CD4-positive, alpha-beta T cell treated with Interleukin-6 for 4 hours (primary cell): ENCODE data around the gene SPIRE2.
"Not testable (repeated sequence)": the region's sequence is repeated elsewhere in the genome, so short reads cannot be mapped to it uniquely, and the experiment has no call there.

Experiments
- DNase-seq: peaks from one replicate; pipeline ENCODE4 v3.0.0-alpha.2; 2020; ENCODE audit warnings: mixed read lengths

Gene SPIRE2

GRCh38 chr16:89815639-89816348, 12.5 kb upstream of the SPIRE2 start:
- DNase-seq = no peak

DNA sequence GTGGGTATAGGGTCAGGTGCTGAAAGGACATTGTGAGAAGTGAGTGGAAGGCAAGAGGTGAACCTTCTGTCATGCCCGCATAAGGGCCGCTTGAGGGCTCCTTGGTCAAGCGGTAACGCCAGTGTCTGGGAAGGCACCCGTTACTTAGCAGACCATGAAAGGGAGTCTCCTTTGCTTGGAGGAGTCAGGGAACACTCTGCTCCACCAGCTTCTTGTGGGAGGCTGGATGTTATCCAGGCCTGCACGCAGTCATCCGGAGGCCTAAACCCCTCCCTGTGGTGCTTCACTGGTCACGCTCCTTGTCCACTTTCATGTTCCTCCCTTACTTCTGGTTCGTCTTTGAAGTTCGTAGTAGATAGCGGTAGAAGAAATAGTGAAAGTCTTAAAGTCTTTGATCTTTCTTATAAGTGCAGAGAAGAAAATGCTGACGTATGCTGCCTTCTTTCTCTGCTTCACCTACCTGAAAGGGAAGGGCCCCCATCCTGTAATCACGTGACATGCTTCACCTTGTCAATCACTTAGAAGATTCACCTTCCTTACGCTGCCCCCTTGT, 9.3 kb upstream of the SPIRE2 start:
- not testable (repeated sequence) for DNase-seq

GRCh38 chr16:89819448-89819847, 8.8 kb upstream of the SPIRE2 start:
- DNase-seq = not testable (repeated sequence)

DNA sequence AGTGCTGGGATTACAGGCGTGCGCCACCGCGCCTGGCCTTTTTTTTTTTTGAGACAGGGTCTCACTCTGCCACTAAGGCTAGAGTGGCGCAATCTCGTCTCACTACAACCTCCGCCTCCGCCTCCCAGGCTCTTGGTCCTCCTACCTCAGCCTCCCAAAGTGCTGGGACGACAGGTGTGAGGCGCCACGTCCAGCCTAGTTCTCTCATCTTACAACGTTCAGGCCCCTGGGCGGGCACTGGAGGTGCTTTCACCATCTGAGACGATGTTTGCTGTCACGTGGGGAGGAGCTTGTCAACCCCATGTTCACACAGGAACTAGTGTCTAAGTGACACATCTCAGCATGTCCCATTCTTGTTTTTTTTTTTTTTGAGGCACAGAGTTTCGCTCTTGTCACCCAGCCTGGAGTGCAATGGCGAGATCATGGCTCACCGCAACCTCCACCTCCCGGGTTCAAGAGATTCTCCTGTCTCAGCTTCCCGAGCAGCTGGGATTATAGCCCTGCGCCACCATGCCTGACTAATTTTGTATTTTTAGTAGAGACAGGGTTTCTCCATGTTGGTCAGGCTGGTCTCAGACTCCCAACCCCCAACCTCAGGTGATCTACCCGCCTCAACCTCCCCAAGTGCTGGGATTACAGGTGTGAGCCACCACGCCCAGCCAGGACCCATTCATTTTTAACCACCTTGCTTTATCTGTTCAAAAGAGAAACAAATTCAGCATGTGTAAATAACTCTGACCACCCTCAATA, 6.7 kb upstream of the SPIRE2 start:
- DNase-seq = no peak

DNA sequence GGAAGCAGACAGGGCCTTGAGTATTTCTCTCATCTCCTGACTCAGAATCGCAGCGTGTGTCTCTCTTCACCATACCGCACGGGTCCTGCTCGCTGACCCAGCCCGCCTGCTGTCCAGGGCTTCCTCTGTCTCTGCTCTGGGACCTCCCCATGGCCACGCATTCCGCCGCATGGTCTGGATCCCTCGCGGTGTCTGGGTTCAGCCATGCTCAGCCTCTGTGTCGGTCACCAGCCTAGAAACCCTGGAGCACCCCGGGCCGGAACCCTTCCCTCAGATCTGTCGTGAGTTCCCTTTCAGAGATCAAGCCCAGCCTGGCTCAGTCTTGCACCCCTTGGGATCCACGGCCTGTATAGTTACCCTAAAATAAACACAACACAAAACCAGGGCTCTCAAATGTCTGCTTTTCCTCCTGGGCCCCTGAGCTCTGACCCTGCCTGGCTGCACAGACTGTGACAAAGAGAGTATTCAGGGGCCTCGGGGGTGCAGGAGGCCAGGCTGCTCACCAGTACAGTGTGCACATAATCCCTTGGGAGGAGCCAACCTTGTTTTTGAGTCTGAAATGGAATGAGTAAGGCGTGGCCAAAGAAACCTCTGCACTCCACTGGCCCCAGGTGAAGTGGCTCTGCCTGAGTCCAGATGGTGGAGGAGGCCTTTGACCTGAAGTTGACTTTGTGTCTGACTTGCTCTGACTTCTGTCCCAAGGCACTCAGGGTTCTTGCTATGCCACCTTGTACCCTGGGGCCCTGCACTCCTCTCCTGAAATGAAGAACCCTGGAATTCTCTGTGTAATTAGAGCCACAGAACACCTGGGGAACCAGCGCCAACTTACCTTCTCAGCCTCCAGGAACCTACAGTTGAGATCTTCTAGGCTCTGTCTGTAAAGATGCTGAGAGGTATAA, 5.8 kb upstream of the SPIRE2 start:
- DNase-seq = no peak

DNA sequence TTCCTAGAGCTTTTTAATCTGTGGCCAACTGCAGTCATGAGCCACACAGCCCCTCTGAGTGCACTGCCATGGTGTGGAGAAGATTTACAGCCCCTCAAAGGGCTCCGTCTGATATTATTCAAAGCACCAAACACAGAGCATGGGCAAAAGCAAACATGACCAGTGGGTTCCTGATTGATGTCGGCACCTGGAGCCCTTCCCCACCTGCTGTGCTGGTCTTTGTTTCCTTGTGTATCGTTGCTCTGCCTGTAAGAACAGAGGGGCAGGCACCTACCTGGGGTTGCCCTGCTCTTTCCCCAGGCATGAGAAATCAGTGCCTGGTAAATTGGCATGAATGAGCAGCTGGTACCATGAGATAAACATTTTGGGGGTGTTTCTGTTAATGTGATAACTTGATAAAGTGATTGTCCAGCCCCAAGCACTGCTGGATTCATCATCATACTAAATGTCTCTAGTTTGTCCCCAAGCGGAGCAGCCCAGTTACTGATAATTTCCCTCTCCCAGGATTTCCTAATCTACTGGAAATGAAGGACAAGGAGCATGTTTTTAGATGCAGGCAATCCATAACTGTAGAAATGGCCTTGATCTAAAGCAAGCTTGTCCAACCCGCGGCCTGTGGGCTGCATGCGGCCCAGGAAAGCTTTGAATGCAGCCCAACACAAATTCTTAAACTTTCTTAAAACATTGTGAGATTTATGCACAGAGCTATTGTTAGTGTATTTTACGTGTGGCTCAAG, 5.0 kb upstream of the SPIRE2 start:
- no peak for DNase-seq

GRCh38 chr16:89823824-89824148, 4.5 kb upstream of the SPIRE2 start:
- DNase-seq = not testable (repeated sequence)

GRCh38 chr16:89826531-89827382, 1.5 kb upstream of the SPIRE2 start:
- no peak for DNase-seq

DNA sequence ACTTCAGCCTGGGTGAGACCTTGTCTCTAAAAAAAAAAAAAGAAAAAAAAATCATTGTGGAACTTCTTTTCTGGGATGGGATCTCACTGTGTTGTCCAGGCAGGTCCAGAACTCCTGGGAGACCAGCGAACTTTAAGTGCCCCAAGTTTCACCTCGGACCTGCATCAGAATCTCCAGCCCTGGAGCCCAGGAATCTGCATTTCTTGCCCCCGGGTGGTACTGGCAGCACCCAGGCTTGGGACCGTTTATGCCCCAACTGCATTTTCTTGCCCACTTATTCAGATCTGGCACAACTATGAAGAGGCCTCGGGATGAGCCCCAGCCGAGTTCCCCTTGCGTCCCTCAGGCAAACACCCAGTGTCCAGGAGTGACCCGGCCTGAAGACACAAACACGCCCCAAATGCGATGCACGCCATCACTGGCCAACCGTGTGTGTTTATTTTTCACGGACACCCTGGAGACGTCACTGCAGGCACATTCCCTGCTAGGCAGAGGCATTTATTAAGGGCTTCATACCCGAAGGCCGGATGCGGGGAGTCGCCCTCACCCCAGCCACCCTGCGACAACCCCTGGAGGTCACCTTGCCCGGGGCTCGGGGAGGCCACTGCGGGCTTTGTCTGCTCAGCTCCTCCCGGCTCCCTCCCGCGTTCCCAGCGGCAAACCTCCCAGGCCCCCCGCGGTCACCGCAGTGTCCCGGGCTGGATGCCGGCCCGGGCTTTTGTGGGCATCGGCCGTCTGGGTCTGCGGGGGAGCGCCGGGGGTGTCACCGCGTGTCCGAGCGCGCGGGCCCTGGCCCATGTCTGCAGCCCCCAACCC, 684 bp upstream of the SPIRE2 start:
- no peak for DNase-seq

- DNase-seq = no peak
Measured at GRCh38 chr16:89828870-89829629, 775 bp downstream of the SPIRE2 start.

- DNase-seq = no peak
Measured at GRCh38 chr16:89829630-89830437, 1.6 kb downstream of the SPIRE2 start.

GRCh38 chr16:89831810-89832328, 3.6 kb downstream of the SPIRE2 start:
- DNase-seq = no peak

DNA sequence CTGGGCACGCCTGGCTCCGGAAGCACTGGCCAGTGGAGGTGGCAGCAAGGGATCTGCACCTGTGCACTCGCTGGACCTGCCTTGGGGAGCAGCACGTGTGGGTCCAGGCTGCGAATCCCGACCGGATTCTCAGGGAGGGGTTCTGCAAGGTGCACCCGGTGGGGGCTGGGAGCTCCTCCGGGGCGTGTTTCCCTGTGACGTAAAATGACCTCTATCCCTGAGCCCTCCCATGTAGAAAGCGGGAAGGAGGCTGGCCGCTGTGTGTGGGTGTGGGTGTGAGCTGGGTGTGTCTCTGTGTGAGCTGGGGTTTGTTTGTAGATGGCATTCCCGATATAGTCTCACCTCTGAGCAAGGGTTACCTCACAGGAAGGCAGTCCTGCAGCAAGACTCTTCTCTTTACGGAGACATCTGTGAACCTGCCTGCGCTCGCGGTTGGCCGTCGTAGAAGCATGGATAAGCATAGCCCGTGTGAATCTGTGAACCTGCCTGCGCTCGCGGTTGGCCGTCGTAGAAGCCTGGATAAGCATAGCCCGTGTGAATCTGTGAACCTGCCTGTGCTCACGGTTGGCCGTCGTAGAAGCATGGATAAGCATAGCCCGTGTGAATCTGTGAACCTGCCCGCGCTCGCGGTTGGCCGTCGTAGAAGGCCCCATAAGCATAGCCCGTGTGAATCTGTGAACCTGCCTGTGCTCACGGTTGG, 5.5 kb downstream of the SPIRE2 start:
- DNase-seq = not testable (repeated sequence)

- DNase-seq = not testable (repeated sequence)
Measured at GRCh38 chr16:89834813-89835363, 6.6 kb downstream of the SPIRE2 start.

DNA sequence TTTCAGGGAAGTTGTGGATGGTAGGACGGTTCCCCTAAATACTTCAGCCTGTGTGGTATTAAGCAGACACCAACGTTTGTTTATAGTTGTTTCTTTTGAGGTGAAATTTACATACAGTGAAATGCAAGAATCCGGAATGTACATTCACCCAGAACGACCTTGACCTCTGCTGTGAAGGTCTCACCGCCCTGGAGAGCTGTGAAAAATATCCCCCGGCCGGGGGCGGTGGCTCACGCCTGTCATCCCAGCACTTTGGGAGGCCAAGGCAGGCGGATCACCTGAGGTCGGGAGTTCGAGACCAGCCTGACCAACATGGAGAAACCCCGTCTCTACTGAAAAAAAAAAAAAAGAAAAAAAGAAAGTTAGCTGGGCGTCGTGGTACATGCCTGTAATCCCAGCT, 8.2 kb downstream of the SPIRE2 start:
- not testable (repeated sequence) for DNase-seq

DNA sequence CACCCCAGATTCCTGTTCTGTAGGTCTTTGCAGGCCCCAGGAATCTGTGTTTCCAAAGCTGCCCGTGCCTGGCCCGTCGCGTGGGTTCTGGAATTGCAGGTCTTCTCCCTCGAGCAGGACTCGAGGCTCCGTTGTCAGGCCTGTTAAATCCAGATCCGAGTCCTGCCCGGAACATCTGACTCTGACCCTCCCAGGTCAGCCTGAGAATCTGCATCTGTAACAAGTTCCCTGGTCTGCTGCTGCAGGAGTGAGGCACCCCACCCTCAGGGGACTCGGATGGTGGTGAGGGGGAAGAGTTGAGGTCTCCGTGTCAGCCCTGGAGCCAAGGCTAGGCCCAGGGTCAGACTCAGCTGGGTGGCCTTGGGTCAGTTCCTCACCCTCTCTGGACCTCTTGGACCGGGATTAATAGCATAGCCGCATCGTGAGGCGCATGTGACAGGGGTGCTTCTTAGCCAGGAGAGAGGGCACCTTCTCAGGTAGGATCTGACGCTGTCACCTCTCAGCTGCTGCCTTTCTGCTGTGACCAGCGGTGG, 8.8 kb downstream of the SPIRE2 start:
- DNase-seq = no peak

DNA sequence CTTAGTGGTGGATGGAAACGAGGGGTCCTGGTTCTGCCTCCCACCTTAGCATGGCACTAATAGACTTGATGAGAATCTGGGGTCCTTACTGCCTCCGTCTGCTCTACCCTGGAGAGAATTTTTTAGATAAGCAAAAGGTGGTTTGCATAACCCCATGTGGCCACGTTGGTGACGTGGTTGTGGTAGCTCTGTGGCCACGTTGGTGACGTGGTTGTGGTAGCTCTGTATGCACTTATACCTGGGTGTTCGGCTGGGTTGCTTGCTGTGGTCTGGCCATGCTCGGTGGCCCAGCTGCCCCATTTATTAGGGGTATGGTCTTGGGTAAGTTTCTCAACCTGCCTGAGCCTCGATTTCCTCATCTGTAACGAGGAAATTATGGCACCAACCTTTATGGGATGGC, 13.0 kb downstream of the SPIRE2 start:
- peak; percentile 21 for DNase-seq
